A549 treated with CORT108297 at 1 μM for 4 hours (cell line): ENCODE measurements around the gene USP9Y. TPM values are rescaled to one million over a fixed set of nuclear protein-coding genes. Genes with fewer than 3 reads are reported as not detected.

Source experiments
- total RNA-seq: library from RNA; stranded (reverse); fragments of 200-300 nt; extraction: Qiagen RNA extraction; gene quantifications from 5 replicates; pipeline ENCODE4 v1.2.3, GENCODE V29; 2022

The USP9Y gene, protein sequence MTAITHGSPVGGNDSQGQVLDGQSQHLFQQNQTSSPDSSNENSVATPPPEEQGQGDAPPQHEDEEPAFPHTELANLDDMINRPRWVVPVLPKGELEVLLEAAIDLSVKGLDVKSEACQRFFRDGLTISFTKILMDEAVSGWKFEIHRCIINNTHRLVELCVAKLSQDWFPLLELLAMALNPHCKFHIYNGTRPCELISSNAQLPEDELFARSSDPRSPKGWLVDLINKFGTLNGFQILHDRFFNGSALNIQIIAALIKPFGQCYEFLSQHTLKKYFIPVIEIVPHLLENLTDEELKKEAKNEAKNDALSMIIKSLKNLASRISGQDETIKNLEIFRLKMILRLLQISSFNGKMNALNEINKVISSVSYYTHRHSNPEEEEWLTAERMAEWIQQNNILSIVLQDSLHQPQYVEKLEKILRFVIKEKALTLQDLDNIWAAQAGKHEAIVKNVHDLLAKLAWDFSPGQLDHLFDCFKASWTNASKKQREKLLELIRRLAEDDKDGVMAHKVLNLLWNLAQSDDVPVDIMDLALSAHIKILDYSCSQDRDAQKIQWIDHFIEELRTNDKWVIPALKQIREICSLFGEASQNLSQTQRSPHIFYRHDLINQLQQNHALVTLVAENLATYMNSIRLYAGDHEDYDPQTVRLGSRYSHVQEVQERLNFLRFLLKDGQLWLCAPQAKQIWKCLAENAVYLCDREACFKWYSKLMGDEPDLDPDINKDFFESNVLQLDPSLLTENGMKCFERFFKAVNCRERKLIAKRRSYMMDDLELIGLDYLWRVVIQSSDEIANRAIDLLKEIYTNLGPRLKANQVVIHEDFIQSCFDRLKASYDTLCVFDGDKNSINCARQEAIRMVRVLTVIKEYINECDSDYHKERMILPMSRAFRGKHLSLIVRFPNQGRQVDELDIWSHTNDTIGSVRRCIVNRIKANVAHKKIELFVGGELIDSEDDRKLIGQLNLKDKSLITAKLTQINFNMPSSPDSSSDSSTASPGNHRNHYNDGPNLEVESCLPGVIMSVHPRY (N-terminal part only)
- 4.1 to 6.1 TPM (median 4.8 TPM) in 5 replicates for total RNA-seq

DNA sequence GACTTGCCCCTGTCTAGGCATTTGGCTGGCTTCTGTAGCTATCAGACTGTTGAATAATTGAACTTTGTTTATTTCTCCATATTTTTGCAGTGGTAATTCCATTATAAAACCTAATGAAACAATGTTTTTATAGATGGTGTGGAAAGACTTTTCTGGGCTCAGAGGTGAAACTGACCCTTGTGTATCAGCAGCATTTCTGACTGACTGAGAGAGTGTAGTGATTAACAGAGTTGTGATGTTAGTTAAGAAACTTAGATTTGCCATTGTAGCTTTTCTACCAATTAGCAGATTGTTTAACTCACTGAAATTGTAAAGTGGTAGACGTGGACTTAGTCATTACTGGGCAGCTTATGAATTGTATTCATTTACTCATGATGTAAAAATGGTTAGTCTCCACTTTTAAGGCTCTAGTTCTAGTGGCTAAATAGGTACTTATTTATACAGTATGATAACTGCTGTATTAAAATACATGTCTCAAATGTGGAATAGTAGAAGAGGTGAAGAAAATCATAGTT lies at the start of gene USP9Y:
TSS of gene USP9Y (plus strand) at position 51 of the 515 bp plus-strand sequence. CDS start 8,217 bp downstream, outside the sequence.

GRCh38 chrY:12904618-12905516 lies 203.8 kb downstream of the USP9Y start, which contains the start of gene DDX3Y:
Gene DDX3Y (plus strand): TSS chrY:12904868. CDS start chrY:12904937, 69 bp downstream.

Other genes starting within 250 kb of the USP9Y start
- 19.9 to 25.7 TPM (median 25.0 TPM) in 5 replicates for gene DDX3Y, start 203.6 kb downstream of the USP9Y start, total RNA-seq